Sciatic nerve (tissue), 2 donors: ENCODE data around the gene SRGAP3. TPM values are rescaled to one million over a fixed set of nuclear protein-coding genes. Genes with fewer than 3 reads are reported as not detected.
A peak's percentile ranks its signal among the peaks of the same experiment; 100 is the strongest.

Source experiments
- ATAC-seq: fragments of 200-7000 bp; cut with Tn5 transposase; one replicate; pipeline ENCODE4 v1.9.1; 2020; ENCODE audit warnings: mild to moderate bottlenecking, moderate library complexity
- DNase-seq: peaks from one replicate; pipeline ENCODE4 v3.0.0-alpha.2; 2020; ENCODE audit warnings: low spot score
- intact Hi-C: fragments of 100-400 bp; cut with DNase I; formaldehyde crosslinking; loops from one replicate; pipeline ENCODE4 v1.14.2; 2022
- total RNA-seq: library from RNA; stranded (reverse); fragmentation: NEBNext Ultra II Directional; extraction: Animal tissue kit (Norgen Biotek cat#: 25700); gene quantifications from one replicate; pipeline ENCODE4 v1.2.1, GENCODE V29; 2021
- donor health status: DM: no; HTN: no; CAD: no.
- donor health status: DM: no; HTN: no; CAD: no.

Gene SRGAP3
- total RNA-seq, 1 donor from 2014 or later, result 14.4 TPM

DNA sequence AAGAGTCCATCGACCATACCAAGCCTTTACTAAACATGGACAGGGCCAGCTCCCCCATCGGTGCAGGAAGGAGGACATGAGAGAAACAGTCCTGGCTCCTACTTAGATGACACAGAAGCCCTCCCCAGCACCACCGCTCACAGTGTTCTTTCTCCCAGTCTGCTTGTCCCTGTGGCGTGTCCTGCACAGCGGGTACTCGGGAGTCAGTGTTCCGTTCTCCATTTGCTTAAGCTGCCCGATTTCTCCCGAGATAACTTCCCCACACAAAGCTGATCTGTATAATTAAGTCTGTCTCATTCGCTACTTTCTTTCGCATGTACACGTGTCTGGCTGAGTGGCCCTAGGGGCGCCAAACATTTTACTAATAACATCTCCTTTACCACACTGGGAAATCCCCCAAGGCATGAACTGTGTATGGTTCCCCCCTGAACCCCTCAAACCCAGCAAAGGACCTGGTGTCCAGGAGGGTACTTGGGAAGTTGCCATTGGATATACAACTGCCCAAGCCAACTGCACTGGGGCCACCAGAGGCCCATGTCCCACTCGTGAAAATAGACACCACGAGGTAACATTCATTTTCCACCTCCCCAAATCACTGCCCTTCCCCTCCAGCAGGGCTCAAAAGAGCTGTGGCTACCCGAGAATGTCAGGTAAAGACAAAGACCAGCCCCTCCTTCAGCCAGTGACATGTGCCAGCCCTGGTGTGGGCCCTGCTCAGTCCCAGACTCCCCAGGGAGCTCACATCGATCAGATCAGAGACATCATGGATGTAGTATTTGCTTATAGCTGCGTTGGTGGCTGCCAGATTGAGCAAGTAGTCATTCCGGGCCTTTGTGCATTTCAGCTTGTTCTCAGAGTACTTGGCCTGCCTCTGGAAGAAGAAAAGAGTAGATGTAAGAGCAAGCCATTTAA lies 189.7 kb downstream of the SRGAP3 start:
- intact Hi-C loops, result loop anchor here (5.0 kb wide), 1 partner anchor 67 kb away; no protein-coding TSS in a partner anchor

DNA sequence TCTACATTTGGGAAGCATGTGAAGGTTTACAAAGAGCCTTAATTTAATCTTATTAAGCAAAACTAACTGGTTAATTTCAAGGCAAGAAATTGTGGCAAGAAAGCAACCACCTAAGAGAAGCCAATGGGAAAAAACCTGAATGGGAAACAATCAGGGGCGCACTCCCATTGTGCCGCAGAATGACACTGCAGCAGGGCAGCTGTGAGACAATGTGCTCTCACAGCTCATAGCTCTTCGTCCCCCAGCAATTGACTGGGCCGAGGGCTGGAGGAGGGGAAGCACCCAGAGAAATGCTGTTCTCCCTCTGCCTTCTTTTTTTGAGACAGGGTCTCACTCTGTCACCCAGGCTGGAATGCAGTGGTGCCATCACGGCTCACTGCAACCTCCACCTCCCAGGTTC lies 192.9 kb downstream of the SRGAP3 start:
- intact Hi-C loops, result loop anchor here (5.0 kb wide), 1 partner anchor 64 kb away; no protein-coding TSS in a partner anchor
- ATAC-seq (no peak), DNase-seq (no peak)

More for the DNA sequence above, 189.7 kb downstream of the SRGAP3 start:
- no peak for ATAC-seq
- no peak for DNase-seq

DNA sequence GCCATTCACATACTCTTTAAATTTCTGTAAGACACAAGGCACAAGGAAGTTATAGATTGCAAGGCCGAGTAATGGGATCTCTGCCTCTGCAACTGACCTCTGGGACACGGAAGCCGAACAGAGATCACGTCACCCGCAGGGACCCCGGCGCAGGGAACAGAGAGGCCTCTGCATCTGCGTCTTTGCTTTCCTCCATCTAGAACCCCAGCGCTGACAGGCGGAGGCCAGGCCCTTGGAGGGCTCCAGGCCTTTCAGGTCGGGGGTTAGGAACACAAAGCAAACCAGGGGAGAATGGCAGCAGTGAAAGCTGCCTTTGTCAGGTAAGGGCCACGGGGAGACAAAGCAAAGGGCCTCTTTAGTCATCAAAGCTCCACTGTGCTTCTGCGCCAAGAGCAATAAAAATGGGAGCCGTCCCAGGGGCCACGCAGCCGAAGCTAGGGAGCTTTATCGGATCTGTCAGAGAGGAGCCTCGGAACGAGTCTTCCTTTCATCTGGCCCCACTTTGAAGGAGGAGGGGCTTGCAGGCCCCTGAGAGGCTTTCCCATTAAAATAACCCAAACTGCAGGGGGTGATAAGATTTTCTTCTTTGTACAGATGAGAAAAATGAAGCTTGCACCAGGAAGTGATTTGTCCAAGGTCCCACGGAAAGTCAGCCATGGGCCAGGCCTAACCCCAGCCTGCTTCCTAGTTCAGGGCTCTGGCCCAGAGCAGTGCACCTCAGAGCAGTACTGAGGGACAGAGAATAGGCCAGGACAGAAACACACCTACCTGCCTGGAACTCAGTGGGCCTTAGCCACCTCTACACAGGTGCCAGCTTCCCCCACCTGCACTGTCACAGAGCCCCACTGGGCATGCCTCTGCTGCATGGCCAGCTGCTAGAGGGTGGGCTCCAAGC lies 201.7 kb downstream of the SRGAP3 start:
- intact Hi-C loops, result no loop called here
- ATAC-seq (no peak), DNase-seq (no peak)

DNA sequence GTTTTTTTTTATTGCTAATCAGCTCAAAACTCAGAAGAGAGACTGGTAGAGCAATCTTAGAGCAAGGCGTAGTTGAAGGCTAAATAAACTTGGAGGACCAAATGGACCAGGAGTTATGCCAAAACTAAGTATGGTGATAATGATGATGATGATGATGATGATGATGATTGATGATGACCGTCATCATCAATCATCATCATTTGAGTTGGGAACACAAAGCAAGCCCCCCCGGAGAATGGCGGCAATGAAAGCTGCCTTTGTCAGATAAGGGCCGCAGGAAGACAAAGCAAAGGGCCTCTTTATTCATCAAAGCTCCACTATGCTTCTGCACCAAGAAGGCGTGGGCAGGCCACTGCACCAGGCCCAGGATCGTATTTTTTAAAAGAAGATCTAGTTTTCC lies 204.1 kb downstream of the SRGAP3 start:
- DNase-seq, result no peak
- ATAC-seq, result no peak
- intact Hi-C loops, result no loop called here

DNA sequence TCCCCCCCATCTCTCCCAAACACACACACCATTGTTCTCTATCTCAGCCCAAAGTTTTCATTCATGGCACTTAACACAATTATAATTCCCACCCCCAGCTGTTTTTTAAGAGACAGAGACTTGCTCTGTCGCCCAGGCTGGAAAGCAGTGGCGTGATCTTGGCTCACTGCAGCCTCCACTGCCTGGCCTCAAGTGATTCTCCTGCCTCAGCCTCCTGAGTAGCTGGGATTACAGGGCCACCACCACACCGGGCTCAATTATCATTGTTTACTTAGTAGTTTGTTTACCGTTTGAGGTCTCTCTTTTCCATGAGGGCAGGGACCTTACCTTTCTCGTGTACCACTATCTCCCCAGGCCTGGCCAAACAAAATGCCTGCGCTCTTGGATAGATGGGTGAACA lies 206.4 kb downstream of the SRGAP3 start:
- ATAC-seq (no peak), DNase-seq (no peak)
- intact Hi-C loops, result no loop called here

DNA sequence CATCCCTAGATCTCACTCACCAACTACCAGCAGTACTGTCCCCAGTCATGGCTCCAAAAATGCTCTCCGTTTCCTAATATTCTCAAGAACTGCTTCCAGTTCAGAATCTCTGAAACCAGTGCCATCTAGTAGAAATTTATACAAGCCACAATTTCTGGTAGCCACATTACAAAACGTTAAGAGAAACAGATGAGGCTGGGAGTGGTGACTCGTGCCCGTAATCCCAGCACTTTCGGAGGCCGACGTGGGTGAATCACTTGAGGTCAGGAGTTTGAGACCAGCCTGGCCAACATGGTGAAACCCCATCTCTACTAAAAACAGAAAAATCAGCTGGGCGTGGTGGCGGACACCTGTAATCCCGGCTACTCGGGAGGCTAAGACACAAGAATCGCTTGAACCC lies 207.8 kb downstream of the SRGAP3 start:
- no peak for ATAC-seq
- no peak for DNase-seq
- intact Hi-C loops, result no loop called here

DNA sequence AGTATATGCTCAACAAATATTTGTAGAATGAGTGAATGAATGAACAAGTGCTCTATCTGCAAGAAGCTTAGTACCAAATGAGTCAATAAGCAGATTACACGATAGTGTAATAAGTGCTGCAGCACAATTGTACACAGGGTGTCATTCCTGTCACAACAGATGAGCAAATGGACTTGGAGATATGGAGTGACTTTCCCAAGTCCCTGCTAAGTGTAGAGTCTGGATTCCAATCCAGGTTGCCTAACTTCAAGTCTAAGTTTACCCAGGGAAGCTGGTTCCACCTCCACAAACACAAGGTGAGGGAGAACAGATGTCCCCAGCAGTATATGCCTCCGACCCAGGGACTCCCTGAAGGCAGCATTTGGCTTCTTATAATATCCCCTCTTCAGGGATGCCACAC lies 208.4 kb downstream of the SRGAP3 start:
- DNase-seq (no peak), ATAC-seq (no peak)
- intact Hi-C loops, result no loop called here

DNA sequence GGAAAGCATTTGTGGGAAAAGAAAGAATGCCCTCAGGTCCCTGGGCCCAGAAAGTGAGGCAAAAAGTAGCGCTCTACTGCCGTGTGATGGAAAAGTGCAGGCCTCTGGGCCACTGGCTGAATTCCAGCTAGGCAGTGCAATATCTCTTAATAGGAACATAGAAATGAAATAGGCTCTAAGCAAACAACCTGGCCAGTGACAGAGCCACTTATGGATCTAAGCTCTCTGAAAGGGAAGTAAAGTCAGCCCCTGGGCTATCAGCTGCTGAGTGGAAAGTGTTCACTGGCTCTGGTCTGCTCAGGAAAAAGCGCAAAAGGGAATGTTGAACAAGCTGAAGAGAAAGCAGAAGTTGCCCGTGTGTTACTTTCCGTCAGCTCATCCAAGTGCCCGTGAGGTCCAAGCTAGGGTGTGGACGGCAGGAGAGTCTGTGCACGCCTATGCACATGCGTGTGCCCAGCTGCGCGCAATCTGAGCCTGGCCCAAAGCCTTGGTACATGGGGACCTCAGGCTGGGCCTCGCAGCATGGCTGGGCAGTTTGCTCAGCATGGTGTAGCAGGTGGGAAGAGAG lies 212.2 kb downstream of the SRGAP3 start:
- ATAC-seq, result peak; percentile 70
- peak; percentile 68 for DNase-seq
- intact Hi-C loops, result no loop called here

DNA sequence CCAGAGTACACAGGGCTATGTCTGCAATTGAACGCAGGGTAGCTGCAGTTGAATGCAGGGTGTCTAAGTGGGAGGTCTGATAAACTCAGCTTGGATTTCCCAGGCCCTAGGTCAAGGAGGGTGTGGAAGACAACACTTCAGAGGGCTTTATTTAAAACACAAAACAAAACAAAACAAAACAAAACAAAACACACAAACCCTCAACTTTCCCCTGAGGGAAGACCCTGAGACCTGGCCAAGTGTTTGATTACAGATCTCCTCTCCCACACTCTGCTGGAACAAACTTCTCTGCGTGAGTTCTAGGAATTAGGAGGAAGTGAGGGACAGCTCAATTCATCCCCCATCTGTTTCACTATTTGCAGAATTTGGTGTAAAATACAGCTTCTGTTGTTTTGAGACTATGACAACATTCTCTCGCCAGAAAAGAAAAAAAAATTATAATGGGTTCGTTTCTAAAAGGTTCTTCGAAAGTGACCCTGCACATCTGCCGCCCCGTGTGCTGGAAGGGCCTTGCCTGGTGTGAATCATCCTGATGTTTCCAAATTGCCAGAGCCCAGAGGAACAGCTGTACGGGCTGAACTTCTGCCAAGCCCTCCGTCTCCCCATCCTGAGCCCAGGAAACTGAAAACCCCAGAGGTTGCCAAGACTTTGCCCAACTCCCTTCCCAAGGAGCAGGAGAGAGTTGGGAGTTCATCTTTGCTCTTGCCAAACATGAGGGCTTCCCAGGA lies 212.9 kb downstream of the SRGAP3 start:
- intact Hi-C loops, result no loop called here
- DNase-seq, result peak; percentile 81
- peak; percentile 94 for ATAC-seq

DNA sequence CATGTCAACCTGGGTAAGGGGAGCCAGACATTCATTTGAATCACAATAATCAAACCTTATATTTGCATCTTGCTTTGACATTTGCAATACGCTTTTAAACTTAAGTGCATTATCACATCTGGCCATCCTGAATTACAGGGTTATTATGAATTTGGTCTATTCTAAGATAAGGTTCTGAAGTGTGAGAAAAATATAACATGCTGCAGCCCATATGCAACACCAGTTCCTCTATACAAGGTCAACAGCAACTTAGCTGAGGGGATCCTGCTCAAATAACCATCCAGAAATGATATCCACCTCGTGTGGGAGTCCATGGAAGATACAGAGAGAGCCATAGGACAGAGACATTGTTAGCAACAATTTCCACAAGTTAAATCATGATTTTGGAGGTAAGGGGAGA lies 213.5 kb downstream of the SRGAP3 start:
- intact Hi-C loops, result no loop called here
- ATAC-seq (no peak), DNase-seq (no peak)

DNA sequence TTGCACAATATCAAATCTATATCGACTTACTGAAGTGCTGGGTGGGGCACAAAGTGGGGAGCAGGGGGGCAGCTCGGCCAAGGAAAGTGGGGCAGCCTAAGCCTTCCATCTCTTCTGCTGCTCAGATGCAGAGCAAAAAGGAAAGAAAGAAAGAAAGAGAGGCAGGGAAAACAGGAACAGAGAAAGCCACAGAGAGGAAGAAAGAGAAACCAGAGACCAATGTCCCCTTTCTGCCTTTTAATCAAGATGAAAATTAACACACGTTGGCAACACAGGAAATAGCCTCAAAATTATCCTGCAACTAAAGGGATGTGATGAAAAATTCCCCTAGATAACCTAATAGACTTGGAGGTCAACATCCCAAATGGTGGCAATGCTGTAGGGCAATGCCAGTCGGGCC lies 214.0 kb downstream of the SRGAP3 start:
- no peak for ATAC-seq
- intact Hi-C loops, result no loop called here

DNA sequence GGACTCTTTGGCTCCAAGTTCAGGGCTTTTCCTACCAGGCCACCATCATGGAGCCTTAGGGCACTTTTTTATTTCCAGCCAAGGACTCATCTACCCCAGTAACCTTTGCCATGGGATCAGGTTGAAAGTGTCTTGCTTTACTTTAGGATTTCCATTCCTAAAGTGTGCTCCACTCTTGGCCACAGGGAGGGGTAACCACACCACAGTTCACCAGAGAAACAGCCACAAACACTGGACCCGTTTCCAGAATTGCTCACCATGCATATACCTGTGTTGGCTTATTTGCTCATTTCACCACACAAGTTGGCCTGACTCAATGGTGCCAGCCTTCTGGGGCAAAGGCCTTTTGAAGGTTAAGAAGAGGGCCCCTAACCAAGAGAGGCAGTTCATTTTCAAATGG lies 215.6 kb downstream of the SRGAP3 start:
- intact Hi-C loops, result no loop called here
- DNase-seq (no peak), ATAC-seq (no peak)

More for the DNA sequence above, 214.0 kb downstream of the SRGAP3 start:
- DNase-seq, result no peak

DNA sequence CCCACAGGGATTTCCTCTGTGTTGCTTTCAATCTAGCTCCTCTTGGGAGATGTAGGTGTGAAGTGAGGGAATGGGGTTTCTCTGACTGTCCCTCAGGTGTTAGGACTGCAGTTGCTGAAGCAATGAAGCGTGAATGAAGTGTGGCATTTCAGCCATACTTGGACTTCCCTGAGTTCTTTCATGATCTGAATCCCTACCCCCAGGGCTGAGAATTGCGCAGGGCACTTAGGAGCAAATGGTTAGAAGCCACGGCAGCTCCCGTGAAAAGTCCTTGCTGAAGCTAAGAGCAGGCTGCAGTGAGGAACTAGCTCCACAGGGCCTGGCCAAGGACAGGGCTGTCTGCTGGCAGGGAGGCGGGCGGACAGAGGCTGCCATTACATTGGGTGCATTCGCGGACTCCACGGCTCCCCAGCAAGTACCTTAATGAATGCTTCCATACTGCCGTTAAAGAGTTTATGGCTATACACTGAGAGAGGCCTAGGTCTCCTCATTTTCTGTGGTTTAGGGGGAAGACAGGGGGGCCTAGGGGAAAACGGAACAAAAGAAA lies 217.1 kb downstream of the SRGAP3 start:
- intact Hi-C loops, result no loop called here
- ATAC-seq, result no peak
- no peak for DNase-seq

DNA sequence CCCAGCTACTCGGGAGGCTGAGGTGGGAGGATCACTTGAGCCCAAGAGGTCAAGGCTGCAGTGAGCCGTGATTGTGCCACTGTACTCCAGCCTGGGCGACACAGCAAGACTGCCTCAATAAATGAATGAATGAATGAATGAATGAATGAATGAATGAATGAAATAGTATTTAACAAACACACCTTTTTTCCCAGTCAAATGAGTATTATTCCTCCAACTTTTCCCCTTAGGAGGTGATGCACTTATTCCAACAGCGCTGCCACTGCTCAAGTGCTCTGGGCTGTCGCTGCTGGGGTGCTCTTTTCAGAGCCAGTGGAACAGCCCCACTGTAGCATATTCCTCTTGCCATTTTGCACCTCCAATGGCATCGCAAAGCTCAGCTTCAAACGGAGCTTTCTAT lies 219.4 kb downstream of the SRGAP3 start:
- no peak for DNase-seq
- ATAC-seq, result no peak
- intact Hi-C loops, result no loop called here

DNA sequence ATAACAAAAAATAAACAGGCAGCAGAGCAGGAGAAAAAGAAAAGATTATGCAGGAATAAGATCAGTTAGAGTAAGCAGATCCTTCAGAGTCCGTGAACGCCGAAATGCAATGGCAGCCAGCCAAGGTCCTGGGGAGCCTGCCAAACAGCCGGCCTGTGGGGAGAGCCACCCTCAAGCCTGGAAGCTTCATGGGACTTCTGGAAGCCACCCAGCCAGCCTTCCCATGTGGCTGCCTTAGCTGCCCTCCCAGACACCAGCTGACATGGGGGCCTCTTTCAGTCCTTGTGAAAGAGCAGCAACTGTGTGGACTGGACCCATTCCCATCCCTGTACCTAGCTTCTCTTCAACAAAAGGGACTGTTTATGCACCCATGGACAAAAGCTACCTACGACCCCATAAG lies 221.3 kb downstream of the SRGAP3 start:
- intact Hi-C loops, result no loop called here
- ATAC-seq, result peak; percentile 88
- peak; percentile 94 for DNase-seq

DNA sequence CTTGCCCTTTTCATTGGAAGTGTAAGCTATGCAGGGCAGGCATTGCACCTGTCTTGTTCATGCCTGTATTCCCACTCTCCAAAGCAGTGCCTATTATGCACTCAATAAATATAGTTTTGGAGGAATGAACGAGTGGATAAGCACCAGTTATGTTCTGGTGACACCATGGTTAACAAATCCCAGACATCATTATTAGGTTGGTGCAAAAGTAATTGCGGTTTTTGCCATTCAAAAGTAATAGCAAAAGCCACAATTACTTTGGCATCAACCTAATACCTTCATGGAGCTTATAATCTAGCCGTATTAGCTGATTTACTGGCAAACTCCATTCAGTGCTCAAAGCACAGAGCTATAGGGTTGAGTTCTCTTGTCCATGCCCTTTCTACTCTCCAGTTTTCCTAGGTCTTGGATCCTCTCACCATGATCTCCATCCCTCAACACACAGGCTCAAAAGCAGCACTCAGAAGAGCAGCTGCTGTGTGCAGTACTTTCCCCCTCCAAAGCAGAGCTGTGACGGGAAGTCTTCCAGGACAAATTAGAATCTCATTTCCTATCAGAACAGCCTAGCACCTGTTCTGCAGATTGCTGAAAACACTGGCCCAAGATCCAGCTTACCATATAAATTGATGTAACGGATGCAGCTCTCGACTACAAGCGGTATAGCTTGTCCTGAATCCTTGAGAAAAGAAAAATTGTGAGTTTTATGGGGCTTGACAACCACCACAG lies 223.0 kb downstream of the SRGAP3 start:
- no peak for ATAC-seq
- no peak for DNase-seq
- intact Hi-C loops, result no loop called here

DNA sequence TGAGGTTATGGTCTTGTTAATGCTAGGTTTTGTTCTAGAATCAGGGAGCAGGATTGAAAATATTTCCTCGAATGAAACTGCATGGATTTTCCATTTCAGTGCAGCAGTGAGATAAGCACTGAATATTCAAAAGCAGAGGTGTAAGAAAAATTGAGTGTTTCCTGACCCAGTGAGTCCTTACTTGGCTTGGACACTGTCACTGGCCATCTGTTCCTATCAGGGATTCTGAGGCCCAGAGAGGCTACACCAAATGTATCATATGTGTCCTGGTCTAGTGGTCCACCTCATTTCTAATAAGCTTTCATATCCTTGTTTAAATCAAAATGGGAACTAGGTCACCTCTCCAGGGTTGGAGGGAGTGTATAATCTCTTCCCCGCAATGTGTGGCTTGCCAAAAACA lies 225.1 kb downstream of the SRGAP3 start:
- DNase-seq, result no peak

DNA sequence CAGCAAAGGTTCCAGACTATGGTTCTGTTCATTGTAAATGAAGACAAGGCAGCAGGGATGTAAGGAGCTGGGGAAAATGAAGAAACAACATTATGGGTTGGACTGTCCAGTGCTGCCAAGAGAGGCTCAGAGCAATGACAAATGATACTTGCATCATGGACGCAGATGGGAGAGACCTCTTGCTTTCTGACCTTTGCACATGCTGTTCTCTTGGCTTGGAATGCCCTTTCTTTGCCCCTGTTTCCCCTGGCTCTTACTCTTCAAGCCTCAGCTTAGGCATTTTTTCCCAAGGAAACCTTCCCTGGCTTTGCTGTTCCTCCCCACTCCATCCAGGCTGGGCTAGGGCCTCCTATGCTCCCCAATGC lies 226.2 kb downstream of the SRGAP3 start:
- DNase-seq (no peak), ATAC-seq (peak; percentile 17)
- intact Hi-C loops, result no loop called here

More for the DNA sequence above, 225.1 kb downstream of the SRGAP3 start:
- intact Hi-C loops, result no loop called here
- ATAC-seq, result no peak
